ENCODE data around the gene SLC66A2.

SLC66A2 gene

GRCh38 chr18:79919089-79919488 lies 32.4 kb downstream of the SLC66A2 start:
- DNase-seq (ENCODE audit: low spot score), result no peak

- no peak for DNase-seq (ENCODE audit: low spot score)
Measured at GRCh38 chr18:79918615-79919011, 32.8 kb downstream of the SLC66A2 start.

GRCh38 chr18:79917853-79918614 lies 33.4 kb downstream of the SLC66A2 start:
- DNase-seq (ENCODE audit: low spot score), result no peak

GRCh38 chr18:79917169-79917852 lies 34.1 kb downstream of the SLC66A2 start:
- DNase-seq (ENCODE audit: low spot score), result no peak

- DNase-seq (ENCODE audit: low spot score), result no peak
Measured at GRCh38 chr18:79916546-79917168, 34.8 kb downstream of the SLC66A2 start.

GRCh38 chr18:79916128-79916494 lies 35.3 kb downstream of the SLC66A2 start:
- DNase-seq (ENCODE audit: low spot score), result no peak

GRCh38 chr18:79915161-79916127 lies 36.0 kb downstream of the SLC66A2 start:
- no peak for DNase-seq (ENCODE audit: low spot score)

- no peak for DNase-seq (ENCODE audit: low spot score)
Measured at GRCh38 chr18:79914614-79915160, 36.8 kb downstream of the SLC66A2 start.

- DNase-seq (ENCODE audit: low spot score), result no peak
Measured at GRCh38 chr18:79912994-79913831, 38.2 kb downstream of the SLC66A2 start.

GRCh38 chr18:79912409-79912991 lies 39.0 kb downstream of the SLC66A2 start:
- peak; percentile 29 for DNase-seq (ENCODE audit: low spot score)

GRCh38 chr18:79911344-79912270 lies 39.8 kb downstream of the SLC66A2 start:
- DNase-seq (ENCODE audit: low spot score), result no peak

GRCh38 chr18:79910563-79911343 lies 40.7 kb downstream of the SLC66A2 start:
- DNase-seq (ENCODE audit: low spot score), result no peak

- no peak for DNase-seq (ENCODE audit: low spot score)
Measured at GRCh38 chr18:79906706-79907105, 44.7 kb downstream of the SLC66A2 start.

- no peak for DNase-seq (ENCODE audit: low spot score)
Measured at GRCh38 chr18:79905993-79906392, 45.5 kb downstream of the SLC66A2 start.

- no peak for DNase-seq (ENCODE audit: low spot score)
Measured at GRCh38 chr18:79905389-79905911, 46.0 kb downstream of the SLC66A2 start.

- no peak for DNase-seq (ENCODE audit: low spot score)
Measured at GRCh38 chr18:79904357-79905147, 46.9 kb downstream of the SLC66A2 start.

- DNase-seq (ENCODE audit: low spot score), result no peak
Measured at GRCh38 chr18:79903787-79904356, 47.6 kb downstream of the SLC66A2 start.
